ENCODE data around the gene MID1. TPM values are rescaled to one million over a fixed set of nuclear protein-coding genes. Genes with fewer than 3 reads are reported as not detected.
A peak's percentile ranks its signal among the peaks of the same experiment; 100 is the strongest.

The MID1 gene
- total RNA-seq, 1 donor from 2014 or later = 5.9 TPM

DNA sequence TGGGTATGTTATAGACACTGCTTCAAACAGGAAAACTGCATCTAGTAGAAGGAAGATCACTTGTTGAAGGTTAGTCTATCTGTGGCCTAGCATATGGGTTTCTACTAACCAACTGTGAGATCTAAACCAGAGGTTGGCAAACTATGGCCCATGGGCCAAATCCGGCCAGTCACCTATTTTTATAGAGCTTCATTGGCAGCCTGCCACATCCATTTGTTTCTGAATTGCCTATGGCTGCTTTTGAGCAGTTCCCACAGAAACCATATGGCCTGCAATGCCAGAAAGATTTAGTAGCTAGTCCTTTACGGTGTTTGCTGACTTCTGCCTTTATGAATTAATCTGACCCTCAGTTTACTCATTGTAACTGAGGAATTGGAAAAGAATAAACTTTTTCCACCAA is 71.1 kb downstream of the MID1 start:
- ATAC-seq (no peak), DNase-seq (no peak)
- intact Hi-C loops (cut with micrococcal nuclease) = no loop called here

DNA sequence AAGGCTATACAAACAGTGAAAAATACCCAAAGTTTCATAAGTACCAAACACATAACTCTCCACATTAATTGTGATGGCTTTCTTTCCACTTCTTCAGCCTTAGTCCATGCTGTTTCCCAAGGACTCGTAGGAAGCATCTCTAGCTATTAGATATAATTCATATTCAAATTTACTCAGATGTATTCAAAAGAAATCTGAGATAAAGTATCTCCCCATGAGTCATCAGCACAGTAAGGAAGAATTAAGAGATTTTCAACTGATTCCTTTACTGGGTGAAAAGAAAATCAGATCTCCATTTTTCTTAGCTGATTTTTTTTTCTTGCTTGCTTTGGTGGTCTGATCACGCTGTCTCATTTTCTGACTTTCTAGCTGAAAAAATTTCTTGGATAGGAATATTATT is 71.7 kb downstream of the MID1 start:
- ATAC-seq = no peak
- no peak for DNase-seq
- intact Hi-C loops (cut with micrococcal nuclease) = no loop called here

DNA sequence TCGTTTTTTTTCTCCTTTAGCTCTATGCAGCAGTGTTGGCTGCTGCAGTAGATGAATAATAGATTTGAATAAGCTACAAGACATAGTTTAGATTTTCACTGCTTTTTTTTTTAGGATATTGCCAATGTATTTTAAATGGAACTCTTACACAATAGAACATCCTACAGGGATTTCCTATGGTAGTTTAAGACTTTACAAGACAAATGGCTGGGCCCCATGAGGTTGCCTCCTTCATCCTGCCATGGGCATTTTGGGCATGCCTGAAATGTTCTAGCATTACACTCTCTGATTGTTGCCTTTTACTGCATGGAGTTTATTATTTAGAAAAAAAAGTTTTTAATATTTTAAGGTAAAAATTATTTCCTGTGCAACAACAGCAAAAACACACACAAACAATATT is 74.5 kb downstream of the MID1 start:
- intact Hi-C loops (cut with micrococcal nuclease) = no loop called here
- ATAC-seq (no peak), DNase-seq (no peak)

DNA sequence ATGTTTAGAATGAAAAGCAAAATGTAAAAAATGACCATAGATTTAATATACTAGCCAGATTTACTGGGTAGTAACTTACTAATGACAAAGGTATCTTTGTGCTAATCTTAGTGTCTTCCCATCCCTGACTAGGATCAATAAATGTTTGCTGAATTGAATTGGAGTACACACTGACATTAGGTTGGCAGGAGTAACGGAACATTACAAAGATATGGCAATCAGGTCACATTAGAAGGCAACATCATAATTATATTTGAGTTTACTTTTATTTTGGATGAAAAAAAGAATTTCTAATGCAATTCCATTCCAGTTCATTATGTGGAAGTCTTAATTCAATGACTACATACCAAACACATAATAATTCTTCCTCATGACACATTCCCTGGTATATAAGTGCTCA is 77.8 kb downstream of the MID1 start:
- intact Hi-C loops (cut with micrococcal nuclease) = no loop called here
- no peak for ATAC-seq
- no peak for DNase-seq

DNA sequence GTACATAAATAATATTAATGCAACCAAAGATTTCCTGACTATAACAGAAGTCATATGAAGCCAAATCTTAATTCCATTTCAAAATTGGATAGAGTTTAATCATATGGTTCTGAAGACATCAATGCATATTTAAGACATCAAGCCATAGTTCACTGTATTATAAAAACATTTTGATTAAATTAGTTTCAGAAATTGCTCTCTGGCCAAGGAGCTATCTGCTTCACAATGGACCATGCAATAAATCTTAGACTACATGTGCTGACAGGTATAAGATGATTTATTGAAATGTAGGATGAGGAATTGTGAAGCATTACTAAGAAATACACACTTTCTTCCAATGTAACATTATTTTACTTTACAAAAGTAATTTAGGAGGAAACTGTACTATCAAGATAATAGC is 81.6 kb downstream of the MID1 start:
- intact Hi-C loops (cut with micrococcal nuclease) = no loop called here
- ATAC-seq = no peak
- no peak for DNase-seq

DNA sequence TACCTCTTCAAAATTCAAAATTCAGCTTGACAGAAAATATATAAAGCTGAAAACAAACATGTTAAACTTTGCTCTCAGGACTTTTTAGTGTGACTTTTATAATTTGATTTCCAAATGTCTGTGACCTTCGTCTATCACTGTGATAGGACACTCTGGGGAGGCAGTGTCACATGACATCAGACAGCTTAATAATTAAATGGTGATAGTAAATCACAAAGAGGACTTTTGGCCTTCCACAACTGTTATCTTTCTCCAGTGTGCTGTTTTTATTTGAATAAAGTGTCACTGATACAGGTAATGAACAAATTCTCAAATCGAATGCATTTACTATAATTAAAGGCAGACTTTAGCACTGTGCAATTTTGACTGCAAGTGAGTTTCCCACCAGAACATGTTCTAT is 83.1 kb downstream of the MID1 start:
- intact Hi-C loops (cut with micrococcal nuclease) = no loop called here
- DNase-seq = no peak
- no peak for ATAC-seq

DNA sequence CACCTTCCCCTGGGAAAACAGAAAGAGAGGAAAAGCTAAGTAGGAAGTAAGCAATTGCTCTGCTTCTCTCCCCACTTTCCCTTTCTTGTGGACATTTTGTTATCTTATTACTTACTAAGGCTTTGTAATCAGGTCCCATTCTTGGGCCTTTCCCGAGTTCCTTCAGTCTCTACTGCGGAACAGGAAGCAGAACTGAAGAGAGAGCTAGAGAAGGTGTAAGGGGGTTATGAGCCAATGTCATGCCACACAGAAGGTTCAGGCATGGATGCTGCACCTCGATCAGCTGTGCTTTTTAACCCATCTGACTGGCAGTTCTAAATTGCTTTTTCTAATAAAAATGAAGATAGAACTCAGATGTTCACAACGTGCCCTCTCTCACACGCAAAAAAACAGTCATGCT is 83.6 kb downstream of the MID1 start:
- DNase-seq (no peak), ATAC-seq (no peak)
- intact Hi-C loops (cut with micrococcal nuclease) = no loop called here

DNA sequence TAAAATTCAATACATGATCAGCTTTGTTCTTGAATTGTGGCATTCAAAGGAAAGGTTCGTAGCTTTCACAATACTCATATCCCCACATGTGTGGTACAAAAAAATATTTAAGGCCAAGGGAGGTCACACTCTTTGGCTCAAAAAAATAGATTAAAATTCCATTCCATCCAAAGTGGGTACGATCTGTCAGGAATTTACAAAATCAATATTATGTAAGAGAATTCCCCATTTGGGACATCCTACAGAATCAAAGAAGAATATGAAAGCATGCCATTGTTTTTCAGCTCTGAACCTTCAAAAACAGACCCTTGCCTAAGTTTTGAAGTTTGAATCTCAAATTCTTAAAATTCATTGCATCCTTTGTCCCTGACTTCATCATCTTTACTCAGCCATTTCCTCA is 85.8 kb downstream of the MID1 start:
- intact Hi-C loops (cut with micrococcal nuclease) = no loop called here
- DNase-seq (no peak), ATAC-seq (no peak)

DNA sequence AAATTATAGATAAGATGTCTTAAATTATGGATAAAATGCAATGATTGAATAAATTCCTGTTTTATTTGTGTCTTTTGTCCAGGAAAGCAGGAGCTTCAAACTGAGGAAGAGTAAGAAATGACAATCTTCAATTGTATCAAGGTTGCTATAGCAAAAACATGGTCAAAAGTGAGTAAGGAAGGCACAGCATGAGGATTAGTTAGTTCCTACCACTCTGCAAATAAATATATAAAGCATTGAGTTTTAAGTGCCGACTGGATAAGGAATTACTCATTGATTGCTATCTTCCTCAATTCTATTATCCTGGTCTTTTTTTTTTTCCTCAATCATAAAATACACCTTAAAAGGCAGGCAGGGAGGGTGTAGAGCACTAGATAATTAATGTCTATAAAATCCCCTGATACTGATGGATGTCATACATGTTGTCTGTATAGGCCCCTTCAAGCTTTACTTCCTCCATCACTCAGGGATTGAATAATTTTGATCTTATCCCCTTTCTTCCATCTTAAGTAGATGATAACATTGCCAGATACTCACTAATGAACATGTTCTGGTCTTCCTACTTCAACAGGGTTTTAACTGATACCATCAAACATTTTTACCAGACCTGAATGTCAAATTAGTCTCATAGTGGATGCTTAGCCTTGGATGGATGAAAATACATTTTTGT is 86.6 kb downstream of the MID1 start:
- ATAC-seq (no peak), DNase-seq (no peak)
- intact Hi-C loops (cut with micrococcal nuclease) = no loop called here

DNA sequence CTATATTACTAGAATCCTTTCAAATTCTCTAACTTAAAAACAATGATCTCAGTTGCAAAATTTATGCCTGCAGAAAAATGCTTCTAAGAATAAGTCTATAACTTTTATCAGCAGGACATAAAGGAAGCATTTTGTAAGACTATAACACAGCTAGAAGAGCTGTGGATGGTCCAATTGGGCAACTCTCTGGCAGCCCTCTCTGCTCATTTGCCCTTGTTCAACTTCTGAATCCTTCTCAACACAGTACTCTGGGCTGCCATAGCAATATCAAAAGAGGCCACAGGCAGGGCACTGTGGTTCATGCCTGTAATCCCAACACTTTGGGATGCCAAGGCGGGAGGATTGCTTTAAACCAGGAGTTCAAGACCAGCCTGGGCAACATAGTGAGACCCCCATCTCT is 88.5 kb downstream of the MID1 start:
- intact Hi-C loops (cut with micrococcal nuclease) = no loop called here
- ATAC-seq = no peak

DNA sequence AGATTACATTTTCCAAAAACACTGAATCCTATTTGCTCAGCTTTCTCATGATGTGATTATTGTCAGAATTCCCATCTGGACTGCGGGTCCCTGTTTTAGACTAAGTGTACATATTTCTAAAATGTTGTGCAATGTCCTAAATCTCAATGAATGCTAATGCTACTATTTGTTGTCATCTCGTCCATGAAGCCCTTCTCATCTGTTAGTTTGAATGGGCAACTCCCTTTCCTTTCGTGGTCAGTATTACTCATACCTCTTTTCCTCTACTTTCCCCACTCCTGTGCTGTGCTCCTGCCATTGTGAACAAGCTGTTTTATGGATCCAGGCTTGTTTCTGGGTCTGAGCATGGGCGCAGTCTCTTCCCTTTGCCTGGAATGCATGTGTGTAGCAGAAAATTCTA is 91.0 kb downstream of the MID1 start:
- DNase-seq = no peak
- intact Hi-C loops (cut with micrococcal nuclease) = no loop called here
- ATAC-seq = no peak

More for the DNA sequence above, 88.5 kb downstream of the MID1 start:
- DNase-seq = no peak

DNA sequence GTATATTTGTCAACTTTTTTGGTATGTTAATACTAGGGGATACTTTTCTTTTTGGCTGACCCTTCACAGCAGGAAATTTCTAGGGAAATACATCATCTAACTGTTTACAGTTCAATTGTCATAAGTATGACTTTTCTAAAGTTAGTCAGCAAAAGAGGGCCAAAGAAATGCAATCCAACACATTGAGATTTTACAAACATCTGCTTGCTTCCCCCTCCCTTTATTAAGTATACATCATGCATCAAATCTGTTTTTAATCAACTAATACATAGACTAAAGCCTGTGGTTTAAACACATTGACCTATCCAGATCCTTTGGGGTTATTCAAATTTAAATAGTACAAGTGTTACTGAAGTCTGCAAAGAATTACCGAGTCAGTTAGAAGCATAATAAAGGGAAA is 93.9 kb downstream of the MID1 start:
- DNase-seq (no peak), ATAC-seq (no peak)
- intact Hi-C loops (cut with micrococcal nuclease) = no loop called here

DNA sequence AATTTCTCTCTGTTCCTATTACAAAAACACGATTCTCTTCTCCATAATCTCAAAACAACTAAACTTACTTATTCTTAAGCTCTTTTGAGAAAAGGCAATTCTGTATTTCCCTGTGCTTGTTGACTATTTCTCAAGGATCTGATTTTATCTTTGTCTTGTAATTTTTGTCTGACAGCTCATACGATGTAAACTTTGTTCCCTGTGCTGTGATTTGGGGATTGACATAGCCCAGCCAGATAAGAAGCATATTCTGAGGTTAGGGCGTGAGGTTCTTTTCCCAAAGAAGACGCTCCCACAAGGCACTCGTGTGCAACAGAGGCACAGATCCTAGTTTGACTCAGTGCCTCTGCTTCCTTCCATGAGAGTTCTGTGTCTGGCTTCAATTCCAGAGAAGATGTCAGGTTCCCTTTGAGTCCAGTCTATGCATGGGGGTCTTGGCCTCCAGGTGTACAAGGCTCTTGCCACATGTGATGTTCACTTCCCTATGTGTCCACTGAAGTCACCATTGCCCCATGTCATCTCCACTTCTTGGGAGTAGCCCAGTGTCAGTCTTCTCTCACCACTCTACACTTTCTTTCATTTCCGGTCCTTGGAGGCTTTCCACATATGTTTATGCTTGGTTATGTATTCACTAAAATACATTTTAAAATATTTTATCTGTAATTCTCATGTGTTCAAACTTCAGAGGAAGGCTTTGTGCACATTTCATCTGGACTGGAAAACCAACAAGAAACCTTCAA is 94.8 kb downstream of the MID1 start:
- intact Hi-C loops (cut with micrococcal nuclease) = no loop called here
- ATAC-seq (no peak), DNase-seq (no peak)

DNA sequence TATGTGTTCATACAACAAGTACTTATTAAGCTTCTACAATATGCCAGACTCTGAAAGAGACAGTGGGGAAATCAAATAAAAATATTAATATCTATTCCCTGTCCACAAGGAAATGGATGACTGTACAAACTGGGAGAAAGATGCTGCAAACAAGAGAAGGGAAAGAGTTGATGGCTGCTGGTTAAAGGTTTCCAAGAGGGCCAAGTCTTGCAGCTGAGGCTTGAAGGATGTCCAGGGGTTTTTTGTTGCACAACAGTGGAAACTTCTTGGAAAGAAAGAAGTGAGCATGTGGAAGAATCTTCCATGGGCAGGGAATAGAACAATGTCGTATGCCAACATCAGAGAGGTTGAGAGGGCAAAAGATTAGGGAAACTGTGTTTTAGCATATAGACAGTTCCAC is 95.8 kb downstream of the MID1 start:
- ATAC-seq = peak; percentile 73
- intact Hi-C loops (cut with micrococcal nuclease) = no loop called here
- DNase-seq = no peak

DNA sequence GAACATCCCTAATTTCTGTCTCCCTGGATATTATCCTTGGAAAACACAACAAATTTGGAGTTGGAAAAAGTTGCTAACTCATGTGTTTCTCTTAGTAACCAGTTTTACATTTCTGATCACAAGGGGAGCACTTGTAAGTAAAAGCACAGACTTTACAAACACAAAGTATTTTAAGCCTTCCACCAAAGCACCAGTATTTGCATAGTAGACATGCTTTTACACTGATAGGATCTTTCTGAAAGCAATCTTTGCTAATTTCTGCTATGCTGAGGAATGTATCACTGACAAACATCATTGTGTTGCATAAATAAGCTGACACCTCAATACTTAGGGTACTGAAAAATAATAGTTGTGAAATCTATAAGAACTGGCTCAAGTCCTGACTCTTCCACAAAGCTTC is 100.6 kb downstream of the MID1 start:
- DNase-seq (no peak), ATAC-seq (no peak)
- intact Hi-C loops (cut with micrococcal nuclease) = no loop called here

DNA sequence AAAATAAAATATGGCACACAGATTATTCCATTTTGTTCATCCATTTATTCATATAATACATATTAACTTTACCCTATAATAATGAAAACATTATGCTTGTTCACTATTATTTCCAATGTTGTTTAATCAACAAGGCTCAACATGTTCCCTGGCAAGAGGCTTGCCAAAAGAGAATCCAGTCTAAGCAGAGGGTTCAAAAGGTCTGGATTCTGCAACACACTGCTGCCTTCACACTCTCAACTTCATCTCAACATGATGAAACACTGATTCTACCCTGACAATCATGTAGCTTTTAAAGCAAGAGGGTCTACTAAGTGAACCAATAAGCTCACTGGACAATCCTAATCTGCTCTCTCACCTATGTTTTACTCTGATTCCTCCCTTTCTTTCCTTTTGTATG is 101.1 kb downstream of the MID1 start:
- DNase-seq = no peak
- intact Hi-C loops (cut with micrococcal nuclease) = no loop called here
- ATAC-seq = no peak

DNA sequence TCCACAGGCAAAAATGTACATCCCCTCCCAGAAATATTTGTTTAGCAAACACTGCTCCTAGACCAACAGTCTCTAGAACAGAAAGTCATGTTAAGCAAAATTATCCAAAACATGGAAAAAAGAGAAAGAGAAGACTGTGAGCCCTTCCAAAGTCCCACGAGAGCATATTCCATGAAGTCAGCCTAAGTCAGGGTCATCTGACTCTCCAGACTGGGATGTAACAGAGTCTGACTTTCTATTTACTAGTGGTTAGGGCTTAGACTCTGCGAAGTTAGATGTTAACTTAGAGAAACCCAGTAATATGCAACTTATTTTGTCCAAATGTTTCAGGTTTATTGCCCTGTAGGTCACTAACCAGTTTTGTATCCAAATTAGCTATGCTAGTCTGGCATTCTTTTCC is 102.3 kb downstream of the MID1 start:
- intact Hi-C loops (cut with micrococcal nuclease) = no loop called here
- DNase-seq (no peak), ATAC-seq (peak; percentile 60)

DNA sequence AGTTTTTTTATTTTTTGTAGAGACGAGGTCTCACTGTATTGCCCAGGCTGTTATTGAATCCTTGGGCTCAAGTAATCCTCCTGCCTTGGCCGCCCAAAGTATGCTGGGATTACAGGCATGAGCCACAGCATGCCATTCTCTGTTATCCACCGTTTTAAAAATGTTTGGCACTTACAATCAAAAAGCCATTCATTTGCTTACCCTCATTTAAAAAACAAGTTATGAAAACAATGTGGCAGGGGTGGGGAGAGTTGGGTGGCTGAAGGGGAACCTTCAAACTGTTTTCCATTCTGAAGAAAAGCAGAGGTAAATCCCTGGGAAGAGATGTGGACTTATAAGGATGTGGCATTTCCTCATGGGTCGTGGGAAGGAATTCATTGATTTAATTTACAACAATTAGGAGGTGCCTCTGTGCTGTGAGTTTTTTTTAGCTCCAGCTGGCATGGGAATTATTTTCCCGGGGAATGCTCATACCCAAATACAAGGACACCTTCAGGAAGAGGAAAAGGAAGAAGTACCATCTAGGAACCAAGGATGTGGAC is 103.5 kb downstream of the MID1 start:
- ATAC-seq (no peak), DNase-seq (no peak)
- intact Hi-C loops (cut with micrococcal nuclease) = no loop called here

DNA sequence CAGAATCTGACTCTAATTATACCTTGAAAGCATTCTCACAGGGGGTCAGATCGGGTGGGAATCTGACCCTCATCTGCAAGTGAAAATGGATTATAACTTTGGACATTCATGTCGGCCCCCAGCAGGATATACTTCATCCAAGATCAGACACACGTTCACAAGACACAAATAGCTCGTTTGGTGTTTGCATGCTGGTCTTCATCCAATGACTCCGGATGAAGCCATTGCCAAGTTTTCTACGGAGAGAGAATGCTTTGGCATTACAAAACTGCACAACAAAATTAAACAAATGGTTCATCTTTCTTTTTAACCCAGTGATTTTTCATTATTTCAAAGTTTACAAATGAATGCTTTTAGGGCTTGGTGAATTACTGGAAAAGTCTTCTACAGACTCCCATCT is 105.5 kb downstream of the MID1 start:
- DNase-seq = no peak
- intact Hi-C loops (cut with micrococcal nuclease) = no loop called here
- peak; percentile 66 for ATAC-seq

DNA sequence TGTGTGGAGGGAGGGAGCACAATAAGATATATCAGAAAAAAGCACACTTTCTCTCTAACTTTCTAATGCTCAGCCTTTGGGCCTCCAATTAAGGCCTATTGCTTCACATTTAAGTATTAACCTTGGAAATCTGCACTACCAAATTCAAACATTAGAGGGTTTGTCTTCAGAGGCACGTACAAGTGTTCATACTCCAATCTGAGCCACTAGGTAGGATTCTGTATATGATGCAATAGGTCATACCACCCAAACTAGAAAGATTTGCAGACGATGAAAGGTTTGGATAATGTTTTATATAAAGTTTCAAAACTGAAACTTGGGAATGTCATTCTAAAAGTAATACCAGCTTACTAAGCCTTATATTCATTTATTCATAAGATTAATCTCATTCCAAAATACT is 106.4 kb downstream of the MID1 start:
- DNase-seq (no peak), ATAC-seq (no peak)
- intact Hi-C loops (cut with micrococcal nuclease) = no loop called here

DNA sequence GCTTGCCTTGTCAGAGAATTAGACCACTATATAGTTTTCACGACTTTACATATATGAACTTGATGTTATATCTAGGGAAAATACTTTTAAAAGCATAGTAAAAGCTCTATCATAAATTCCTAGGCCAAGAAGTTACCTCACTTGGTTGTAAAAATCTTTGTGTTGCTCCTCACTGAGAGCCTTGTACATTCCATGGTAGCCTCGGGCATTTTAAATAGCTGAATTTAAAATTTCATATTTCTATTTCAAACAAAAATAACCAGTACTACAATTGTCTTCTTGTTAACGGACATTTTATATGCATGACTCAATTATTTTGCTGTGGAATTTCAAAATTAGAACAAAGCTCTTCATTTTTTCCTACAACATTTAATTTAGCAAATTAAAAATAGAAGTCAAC is 107.6 kb downstream of the MID1 start:
- ATAC-seq (no peak), DNase-seq (no peak)
- intact Hi-C loops (cut with micrococcal nuclease) = no loop called here
